K562 (cell line): ENCODE data around the gene ZNHIT1. TPM values are rescaled to one million over a fixed set of nuclear protein-coding genes. Genes with fewer than 3 reads are reported as not detected.
A peak's percentile ranks its signal among the peaks of the same experiment; 100 is the strongest.

Experiments used
- AFF1 ChIP-seq, 2 experiments: fragments of 450-650 bp; IDR thresholded peaks; 2 replicates each; pipeline ENCODE4 v1.6.1; 2018; ENCODE audit warnings: mild to moderate bottlenecking in 2 of 2, low read depth in 1 of 2; ENCODE audit not compliant: partially characterized antibody in 2 of 2
- CBFB ChIP-seq: sonication (generic); formaldehyde crosslinking; IDR thresholded peaks from 2 replicates; pipeline ENCODE4 v1.4.0; 2020; ENCODE audit warnings: mild to moderate bottlenecking, missing genetic modification reagents
- CEBPB ChIP-seq: fragments of 450-650 bp; IDR thresholded peaks from 2 replicates; pipeline ENCODE4 v1.6.1; 2016; ENCODE audit warnings: missing genetic modification characterization, missing compliant biosample characterization
- CREM ChIP-seq: IDR thresholded peaks from 2 replicates; pipeline ENCODE4 v1.6.1; 2014; ENCODE audit warnings: antibody characterized with exemption, low read depth
- CXXC5 ChIP-seq: fragments of 250-450 bp; sonication (Bioruptor Pico); IDR thresholded peaks from 2 replicates; pipeline ENCODE4 v1.8.0; 2022; ENCODE audit warnings: inconsistent platforms, mild to moderate bottlenecking, moderate library complexity
- DPF2 ChIP-seq: fragments of 450-650 bp; IDR thresholded peaks from 2 replicates; pipeline ENCODE4 v1.6.1; 2016
- FOXJ2 ChIP-seq: fragments of 200-800 bp; sonication (Bioruptor generic); IDR thresholded peaks from 2 replicates; pipeline ENCODE4 v1.6.1; 2016; ENCODE audit warnings: missing genetic modification characterization, missing compliant biosample characterization
- FOXJ3 ChIP-seq: sonication (generic); formaldehyde crosslinking; IDR thresholded peaks from 2 replicates; pipeline ENCODE4 v1.4.0; 2020; ENCODE audit warnings: mild to moderate bottlenecking, missing genetic modification reagents
- FOXK2 ChIP-seq, 2 experiments: fragments of 450-650 bp; IDR thresholded peaks in 1 of 2; conservative IDR thresholded peaks in 1 of 2; 2 replicates each; pipeline ENCODE4 v1.6.1; 2016; ENCODE audit warnings: low read depth in 2 of 2, mild to moderate bottlenecking in 1 of 2
- HDAC1 ChIP-seq, 2 experiments: fragments of 450-650 bp; IDR thresholded peaks; 2 replicates each; pipeline ENCODE4 v1.6.1; 2016 to 2017; ENCODE audit warnings: inconsistent platforms in 1 of 2, mild to moderate bottlenecking in 1 of 2, moderate library complexity in 1 of 2
- HDAC2 ChIP-seq: fragments of 450-650 bp; IDR thresholded peaks from 2 replicates; pipeline ENCODE4 v1.6.1; 2016; ENCODE audit warnings: mild to moderate bottlenecking
- HDGF ChIP-seq: fragments of 450-650 bp; IDR thresholded peaks from 2 replicates; pipeline ENCODE4 v1.6.1; 2016
- HES1 ChIP-seq: fragments of 450-650 bp; IDR thresholded peaks from 2 replicates; pipeline ENCODE4 v1.6.1; 2016; ENCODE audit warnings: low read depth, mild to moderate bottlenecking, moderate library complexity
- NCOA1 ChIP-seq: fragments of 450-650 bp; IDR thresholded peaks from 2 replicates; pipeline ENCODE4 v1.6.1; 2016; ENCODE audit warnings: low read depth
- NCOR1 ChIP-seq: fragments of 450-650 bp; IDR thresholded peaks from 2 replicates; pipeline ENCODE4 v1.6.1; 2016; ENCODE audit warnings: mild to moderate bottlenecking, moderate library complexity
- NFATC3 ChIP-seq: fragments of 450-650 bp; IDR thresholded peaks from 2 replicates; pipeline ENCODE4 v1.6.1; 2017; ENCODE audit warnings: mild to moderate bottlenecking
- NFE2 ChIP-seq: IDR thresholded peaks from 2 replicates; pipeline ENCODE4 v1.6.1; 2014; ENCODE audit warnings: antibody characterized with exemption, low read depth
- PHB2 ChIP-seq: fragments of 450-650 bp; IDR thresholded peaks from 2 replicates; pipeline ENCODE4 v1.6.1; 2017; ENCODE audit warnings: low read depth
- POLR2AphosphoS5 ChIP-seq: IDR thresholded peaks from 2 replicates; pipeline ENCODE4 v1.6.1; 2011; ENCODE audit warnings: mild to moderate bottlenecking, low read depth, low read length, moderate library complexity; ENCODE audit not compliant: control insufficient read depth, insufficient read depth
- PYGO2 ChIP-seq: fragments of 450-650 bp; IDR thresholded peaks from 2 replicates; pipeline ENCODE4 v1.6.1; 2016; ENCODE audit warnings: mild to moderate bottlenecking, missing genetic modification characterization, moderate library complexity, missing compliant biosample characterization
- RCOR1 ChIP-seq, 2 experiments: IDR thresholded peaks; 2 replicates each; pipeline ENCODE4 v1.6.1; 2012; ENCODE audit warnings: low read depth in 2 of 2, low read length in 2 of 2, borderline replicate concordance in 1 of 2, improper control_type of control experiment in 1 of 2
- SREBF2 ChIP-seq: sonication (generic); formaldehyde crosslinking; IDR thresholded peaks from 2 replicates; pipeline ENCODE4 v1.4.0; 2020; ENCODE audit warnings: mild to moderate bottlenecking, missing genetic modification reagents
- TBL1XR1 ChIP-seq, 2 experiments: IDR thresholded peaks; 2 replicates each; pipeline ENCODE4 v1.6.1; 2012; ENCODE audit warnings: improper control_type of control experiment in 2 of 2, low read length in 2 of 2, mild to moderate bottlenecking in 1 of 2
- ZNF140 ChIP-seq: fragments of 250-450 bp; sonication (Bioruptor Pico); IDR thresholded peaks from 2 replicates; pipeline ENCODE4 v1.8.0; 2021; ENCODE audit warnings: moderate library complexity, mild to moderate bottlenecking, inconsistent platforms
- ZNF175 ChIP-seq: fragments of 200-800 bp; sonication (Bioruptor generic); IDR thresholded peaks from 2 replicates; pipeline ENCODE4 v1.6.1; 2016; ENCODE audit warnings: low read depth, mild to moderate bottlenecking, missing genetic modification characterization, missing compliant biosample characterization
- polyA plus RNA-seq, 8 experiments: library from polyadenylated mRNA; depleted of rRNA in 4 of 8; stranded (reverse) in 5 of 8; unstranded in 3 of 8; fragments of >200 nt; fragmentation: Nextera tagmentation in 2 of 8; fragmentation: Illumina TruSeq in 1 of 8; extraction: Ambion mirVana in 2 of 8; extraction: Trizol in 1 of 8; gene quantifications; 2 replicates each; pipeline versions ENCODE4 v1.2.1 to v1.2.3, GENCODE V29; 2011 to 2014; ENCODE audit warnings: inconsistent platforms in 1 of 8, missing spikeins in 1 of 8
- total RNA-seq, 7 experiments: library from RNA; depleted of rRNA in 6 of 7; stranded (reverse); fragments of >200 nt in 6 of 7; fragmentation: Illumina TruSeq in 2 of 7; extraction: Trizol in 2 of 7; gene quantifications; 2 replicates each; pipeline versions ENCODE4 v1.2.1 to v1.2.3, GENCODE V29; 2011 to 2021; ENCODE audit warnings: low replicate concordance in 1 of 7

Gene ZNHIT1
- total and polyA plus RNA-seq, 9 of the 15 experiments (the other 6 are each of a cell fraction or from before 2014, with no cell fraction given), result 6.4 to 162 (median 70.1) TPM

- TF ChIP-seq FOXK2 (conservative IDR thresholded peaks at IDR 0.05 in 1 of 2, IDR thresholded peaks at IDR 0.05 in 1 of 2; ENCODE audit: low read depth in 2 of 2), result 0 out of 4 replicates have a peak, but pooled peaks of 1 of the 2 experiments have one; percentile 41
- peak; percentile 73 to 96; a peak in 3 of 4 replicates for TF ChIP-seq RCOR1 (IDR thresholded peaks at IDR 0.05; ENCODE audit: borderline replicate concordance in 1 of 2, low read depth in 2 of 2, low read length in 2 of 2)
- TF ChIP-seq PHB2, result 0 out of 2 replicates have a peak, but pooled peaks have one; percentile 49
- TF ChIP-seq CXXC5 (CRISPR knock-in tag), result peak; percentile 82
- TF ChIP-seq CEBPB (tag), result peak; percentile 85
- no peak for TF ChIP-seq ZNF175 (CRISPR knock-in tag)
- TF ChIP-seq HDAC2, result peak; percentile 90
- peak; percentile 28 to 51 for TF ChIP-seq AFF1 (IDR thresholded peaks at IDR 0.05; ENCODE audit: low read depth in 1 of 2, partially characterized antibody in 2 of 2)
- TF ChIP-seq CREM, result peak; percentile 67; the same call in 1 of the 2 replicates
- TF ChIP-seq NFE2, result peak; percentile 38
- TF ChIP-seq PYGO2, result no peak
- TF ChIP-seq CBFB, result 0 out of 2 replicates have a peak, but pooled peaks have one; percentile 40
- TF ChIP-seq HDAC1 (IDR thresholded peaks at IDR 0.05), result peak in 1 of 2 experiments; percentile 87; a peak in 2 of 4 replicates
- peak; percentile 95 for TF ChIP-seq NFATC3
- peak; percentile 17 to 70; a peak in 3 of 4 replicates for TF ChIP-seq TBL1XR1 (IDR thresholded peaks at IDR 0.05; ENCODE audit: low read length in 2 of 2)
- TF ChIP-seq FOXJ2 (tag), result peak; percentile 60; the same call in 1 of the 2 replicates
- TF ChIP-seq POLR2AphosphoS5, result peak; percentile 60
- TF ChIP-seq NCOR1, result peak; percentile 92
- no peak for TF ChIP-seq ZNF140 (CRISPR knock-in tag)
- peak; percentile 88 for TF ChIP-seq HES1
- TF ChIP-seq HDGF, result no peak
- peak; percentile 50; the same call in 1 of the 2 replicates for TF ChIP-seq NCOA1
- peak; percentile 76 for TF ChIP-seq DPF2
- TF ChIP-seq FOXJ3 (CRISPR knock-in tag), result peak; percentile 64; the same call in 1 of the 2 replicates
- no peak for TF ChIP-seq SREBF2 (CRISPR knock-in tag)
These were observed 47.9 kb downstream of the ZNHIT1 start (continued) for GRCh38 chr7:101265622-101266516.
